GM19468 (cell line): ENCODE data around the gene PLK3.
"Not testable (repeated sequence)": the region's sequence is repeated elsewhere in the genome, so short reads cannot be mapped to it uniquely, and the experiment has no call there.

ENCODE experiments used
- ATAC-seq: cut with Tn5 transposase; IDR thresholded peaks from one replicate; pipeline ENCODE4 v1.9.1; 2021; ENCODE audit warnings: mild to moderate bottlenecking, moderate library complexity, moderate number of reproducible peaks; ENCODE audit not compliant: unreplicated experiment; ENCODE audit errors: extremely low read depth

PLK3 gene

GRCh38 chr1:44786841-44787426, 13.2 kb upstream of the PLK3 start:
- ATAC-seq, result no peak

GRCh38 chr1:44787506-44787905, 12.7 kb upstream of the PLK3 start:
- no peak for ATAC-seq

- no peak for ATAC-seq
Measured at GRCh38 chr1:44788120-44788860, 11.9 kb upstream of the PLK3 start, which contains the start of gene BEST4. Gene BEST4 (minus strand): TSS chr1:44788170. CDS start chr1:44787705, 465 bp downstream.

GRCh38 chr1:44790968-44791801, 9.0 kb upstream of the PLK3 start:
- no peak for ATAC-seq

- no peak for ATAC-seq
Measured at GRCh38 chr1:44792736-44793502, 7.3 kb upstream of the PLK3 start.

GRCh38 chr1:44797886-44798285, 2.3 kb upstream of the PLK3 start:
- not testable (repeated sequence) for ATAC-seq

- ATAC-seq, result no peak
Measured at GRCh38 chr1:44798481-44799365, 1.5 kb upstream of the PLK3 start.

- no peak for ATAC-seq
Measured at GRCh38 chr1:44801491-44802305, 1.5 kb downstream of the PLK3 start.

- no peak for ATAC-seq
Measured at GRCh38 chr1:44802306-44803061, 2.3 kb downstream of the PLK3 start.

- ATAC-seq, result no peak
Measured at GRCh38 chr1:44803062-44803311, 2.8 kb downstream of the PLK3 start.

- ATAC-seq, result no peak
Measured at GRCh38 chr1:44803312-44804095, 3.3 kb downstream of the PLK3 start.

- no peak for ATAC-seq
Measured at GRCh38 chr1:44805311-44806024, 5.3 kb downstream of the PLK3 start.

- ATAC-seq, result no peak
Measured at GRCh38 chr1:44806025-44806703, 6.0 kb downstream of the PLK3 start.

GRCh38 chr1:44806704-44807363, 6.7 kb downstream of the PLK3 start, which contains the start of gene DYNLT4:
Gene DYNLT4 (minus strand): TSS chr1:44807351. CDS start chr1:44806668, 683 bp downstream.
- no peak for ATAC-seq

GRCh38 chr1:44807364-44808062, 7.3 kb downstream of the PLK3 start:
- ATAC-seq, result no peak
